ENCODE measurements around the gene VSTM2B. TPM values are rescaled to one million over a fixed set of nuclear protein-coding genes. Genes with fewer than 3 reads are reported as not detected.

The VSTM2B gene
- total RNA-seq, 4 donors from 2014 or later = not detected

DNA sequence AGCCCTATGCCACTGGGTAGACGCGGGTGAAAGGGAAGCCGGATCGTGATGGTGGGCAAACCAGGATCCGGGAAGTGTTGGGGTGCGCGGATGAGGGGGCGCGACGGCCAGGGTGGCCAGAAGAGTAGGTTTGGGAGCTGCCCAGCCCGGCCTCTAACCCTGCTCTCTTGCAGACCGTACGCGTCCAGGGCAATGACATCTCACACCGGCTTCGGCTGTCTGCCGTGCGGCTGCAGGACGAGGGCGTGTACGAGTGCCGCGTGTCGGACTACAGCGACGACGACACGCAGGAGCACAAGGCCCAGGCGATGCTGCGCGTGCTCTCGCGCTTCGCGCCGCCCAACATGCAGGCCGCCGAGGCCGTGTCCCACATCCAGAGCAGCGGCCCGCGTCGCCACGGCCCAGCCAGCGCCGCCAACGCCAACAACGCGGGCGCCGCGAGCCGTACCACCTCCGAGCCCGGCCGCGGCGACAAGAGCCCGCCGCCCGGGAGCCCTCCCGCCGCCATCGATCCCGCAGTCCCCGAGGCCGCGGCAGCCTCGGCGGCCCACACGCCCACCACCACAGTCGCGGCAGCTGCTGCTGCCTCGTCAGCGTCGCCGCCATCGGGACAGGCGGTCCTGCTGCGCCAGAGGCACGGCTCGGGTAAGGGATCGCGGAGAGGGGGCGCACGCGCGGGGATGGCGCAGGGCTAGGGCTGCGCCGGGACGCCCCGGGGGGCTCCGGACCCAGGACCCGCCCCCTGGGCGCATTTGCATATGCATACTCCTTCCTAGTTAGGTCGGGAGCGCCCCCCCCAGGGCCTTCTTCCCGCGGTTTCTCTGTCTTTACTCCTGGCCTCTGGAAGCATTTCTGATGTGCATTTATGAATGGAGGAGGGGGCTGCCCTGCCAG lies 4.1 kb downstream of the VSTM2B start:
- TF ChIP-seq, protein P1, sequence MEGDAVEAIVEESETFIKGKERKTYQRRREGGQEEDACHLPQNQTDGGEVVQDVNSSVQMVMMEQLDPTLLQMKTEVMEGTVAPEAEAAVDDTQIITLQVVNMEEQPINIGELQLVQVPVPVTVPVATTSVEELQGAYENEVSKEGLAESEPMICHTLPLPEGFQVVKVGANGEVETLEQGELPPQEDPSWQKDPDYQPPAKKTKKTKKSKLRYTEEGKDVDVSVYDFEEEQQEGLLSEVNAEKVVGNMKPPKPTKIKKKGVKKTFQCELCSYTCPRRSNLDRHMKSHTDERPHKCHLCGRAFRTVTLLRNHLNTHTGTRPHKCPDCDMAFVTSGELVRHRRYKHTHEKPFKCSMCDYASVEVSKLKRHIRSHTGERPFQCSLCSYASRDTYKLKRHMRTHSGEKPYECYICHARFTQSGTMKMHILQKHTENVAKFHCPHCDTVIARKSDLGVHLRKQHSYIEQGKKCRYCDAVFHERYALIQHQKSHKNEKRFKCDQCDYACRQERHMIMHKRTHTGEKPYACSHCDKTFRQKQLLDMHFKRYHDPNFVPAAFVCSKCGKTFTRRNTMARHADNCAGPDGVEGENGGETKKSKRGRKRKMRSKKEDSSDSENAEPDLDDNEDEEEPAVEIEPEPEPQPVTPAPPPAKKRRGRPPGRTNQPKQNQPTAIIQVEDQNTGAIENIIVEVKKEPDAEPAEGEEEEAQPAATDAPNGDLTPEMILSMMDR (IDR thresholded peaks at IDR 0.05) = no peak
- DNase-seq (ENCODE audit: low spot score) (no peak), ATAC-seq (ENCODE audit: low FRiP score) (no peak)

DNA sequence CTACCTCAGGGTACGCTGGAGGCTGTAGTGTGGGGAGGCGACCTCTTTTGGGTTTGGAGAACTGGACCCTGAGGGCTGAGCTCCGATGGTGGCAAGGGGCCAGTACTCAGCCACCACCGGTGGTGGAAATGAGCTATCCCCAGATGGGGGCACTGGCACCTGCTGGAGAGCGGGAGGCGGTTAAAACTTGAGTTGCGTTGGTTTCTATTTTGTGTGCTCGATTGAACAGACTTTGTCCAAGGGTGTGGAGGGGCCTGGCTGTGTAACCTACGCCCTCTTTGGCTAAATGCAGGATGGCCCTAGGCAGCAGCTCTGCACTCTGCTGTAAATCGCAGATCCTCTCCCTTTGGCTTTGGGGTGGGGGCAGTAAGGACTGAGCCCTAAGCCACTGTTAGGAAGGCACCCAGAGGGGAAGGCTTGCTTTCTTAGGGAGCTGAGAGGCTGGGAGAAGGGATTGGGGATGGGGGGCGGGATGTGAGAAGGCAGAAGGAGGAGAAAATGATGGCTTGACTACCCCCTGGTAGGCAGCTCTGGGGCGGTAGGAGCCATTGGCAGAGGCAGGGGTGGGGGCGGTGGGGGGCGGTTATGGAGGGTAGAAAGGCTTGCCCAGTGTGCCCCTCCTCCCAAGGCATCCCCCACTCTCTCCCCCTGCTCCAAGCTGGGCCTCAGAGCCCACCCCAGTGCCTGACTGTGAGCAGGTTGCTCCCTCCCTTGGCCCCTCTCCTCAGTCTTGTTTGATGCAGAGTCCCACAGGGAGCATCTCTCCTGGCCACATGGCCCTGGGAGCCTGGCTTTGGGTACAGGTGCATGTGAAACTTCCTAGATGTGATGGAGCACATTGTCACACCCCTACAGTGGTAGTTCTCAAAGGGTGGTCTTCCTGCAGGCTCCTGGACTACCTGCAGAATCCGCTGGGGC lies 5.0 kb downstream of the VSTM2B start:
- DNase-seq (ENCODE audit: low spot score) = no peak
- TF ChIP-seq, protein P1 (IDR thresholded peaks at IDR 0.05) = no peak
- no peak for ATAC-seq (ENCODE audit: low FRiP score)

DNA sequence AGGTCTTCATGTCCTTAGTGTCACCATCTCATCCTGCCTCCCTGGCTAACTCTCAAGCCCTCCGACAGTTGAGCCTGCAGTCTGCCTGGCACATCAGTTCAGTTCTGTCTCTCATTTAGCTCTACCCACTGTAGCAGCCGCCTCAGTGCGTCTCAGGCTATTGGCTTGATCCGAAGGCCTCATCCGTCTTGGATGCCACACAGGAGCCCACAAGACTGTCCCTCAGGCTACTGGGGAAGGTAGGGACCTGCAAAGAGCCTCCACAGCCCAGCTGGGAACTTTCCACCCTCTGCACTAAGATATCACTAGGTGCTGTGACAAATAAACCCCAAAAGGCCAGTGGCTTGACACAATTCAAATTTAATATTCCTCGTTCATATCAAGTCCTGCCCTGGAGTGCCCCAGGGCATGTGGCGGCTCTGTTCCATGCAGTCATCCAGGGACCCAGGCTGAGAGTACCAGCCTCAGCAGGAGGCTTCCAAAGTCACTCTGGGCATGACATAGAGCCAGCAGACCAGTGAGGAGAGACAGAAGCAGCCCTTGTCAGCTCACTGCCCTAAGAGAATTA lies 5.7 kb downstream of the VSTM2B start:
- DNase-seq (ENCODE audit: low spot score) (no peak), ATAC-seq (ENCODE audit: low FRiP score) (no peak)
- TF ChIP-seq, protein P1 (IDR thresholded peaks at IDR 0.05) = no peak

- TF ChIP-seq, protein P1 (IDR thresholded peaks at IDR 0.05) = no peak
- ATAC-seq (ENCODE audit: low FRiP score) (no peak), DNase-seq (ENCODE audit: low spot score) (no peak)
Measured at GRCh38 chr19:29532097-29532496, 6.3 kb downstream of the VSTM2B start.

- ATAC-seq (ENCODE audit: low FRiP score) = no peak
- TF ChIP-seq, protein P1 (IDR thresholded peaks at IDR 0.05) = no peak
- no peak for DNase-seq (ENCODE audit: low spot score)
Measured at GRCh38 chr19:29532956-29533355, 7.2 kb downstream of the VSTM2B start.

DNA sequence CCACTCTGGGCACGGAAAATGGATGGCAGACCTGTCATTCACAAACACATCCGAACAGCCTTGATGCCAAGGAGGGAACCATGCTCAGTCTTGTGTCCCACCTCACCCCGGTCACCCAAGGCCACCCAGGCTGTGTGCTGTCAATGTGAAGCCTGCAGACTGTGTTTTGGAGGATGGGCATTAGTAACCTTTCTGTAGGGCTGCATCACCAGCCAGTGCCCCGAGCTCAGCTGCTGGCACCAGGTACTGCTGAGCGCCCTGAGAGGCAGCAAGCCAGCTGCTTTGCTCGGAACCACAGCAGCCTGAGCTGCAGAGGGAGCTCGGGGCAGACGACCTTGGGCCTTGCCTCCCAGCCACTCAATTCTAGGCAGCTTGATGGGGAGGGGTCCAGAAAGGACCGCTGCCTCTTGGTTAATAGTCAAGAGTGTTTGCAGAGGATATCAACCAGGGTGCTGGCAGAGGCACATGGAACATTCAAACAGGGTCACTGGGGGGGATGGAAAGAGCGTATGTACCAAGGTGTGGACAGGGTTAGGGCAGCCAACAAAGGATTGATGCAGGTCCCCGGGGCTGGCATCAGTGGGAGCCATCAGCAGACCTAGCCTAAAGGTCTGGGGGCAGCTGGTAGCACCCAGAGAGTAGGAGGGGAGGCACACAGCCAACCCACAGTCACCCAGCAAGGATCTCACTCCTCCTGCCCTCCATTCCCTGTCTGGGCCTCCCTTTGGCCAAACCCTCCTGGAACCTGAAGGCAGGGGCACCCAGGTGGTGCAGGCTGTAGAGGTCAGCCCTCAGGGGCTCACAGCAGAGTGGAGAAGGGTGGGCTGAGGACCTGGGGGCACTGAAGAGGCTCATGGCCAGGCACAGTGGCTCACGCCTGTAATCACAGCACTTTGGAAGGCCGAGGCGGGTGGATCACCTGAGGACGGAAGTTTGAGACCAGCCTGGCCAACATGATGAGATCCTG lies 8.1 kb downstream of the VSTM2B start:
- ATAC-seq (ENCODE audit: low FRiP score) (no peak), DNase-seq (ENCODE audit: low spot score) (no peak)
- TF ChIP-seq, protein P1 (IDR thresholded peaks at IDR 0.05) = no peak

Measured in omental fat pad (tissue), 4 donors.